GM13977 (cell line): ENCODE results near the gene ABHD15.

Experiments used
- DNase-seq: peaks from one replicate; pipeline ENCODE4 v3.0.0; 2012; ENCODE audit warnings: low spot score
- CTCF ChIP-seq: IDR thresholded peaks from 2 replicates; pipeline ENCODE4 v1.5.1; 2012; ENCODE audit warnings: mild to moderate bottlenecking, control low read depth; ENCODE audit not compliant: insufficient read depth; ENCODE audit errors: extremely low read depth, missing control alignments
- in situ Hi-C: fragments of 300-500 bp; cut with MboI; formaldehyde crosslinking; loops from one replicate; pipeline ENCODE4 v1.12.0; 2022; ENCODE audit warnings: low sequenced_read_pairs, low pct_unique_long_range_greater_than_20kb, mixed read lengths, inconsistent platforms; ENCODE audit not compliant: unreplicated experiment

Gene ABHD15

GRCh38 chr17:29524692-29525091 is 42.1 kb downstream of the ABHD15 start:
- no peak for DNase-seq
- in situ Hi-C loops: no loop called here
- TF ChIP-seq CTCF: no peak

GRCh38 chr17:29518359-29518758 is 48.5 kb downstream of the ABHD15 start:
- no peak for TF ChIP-seq CTCF
- in situ Hi-C loops: no loop called here
- no peak for DNase-seq

GRCh38 chr17:29514792-29515191 is 52.0 kb downstream of the ABHD15 start:
- no peak for DNase-seq
- no peak for TF ChIP-seq CTCF
- in situ Hi-C loops: no loop called here

- in situ Hi-C loops: no loop called here
- TF ChIP-seq CTCF: no peak
- DNase-seq: no peak
These were observed 55.9 kb downstream of the ABHD15 start for GRCh38 chr17:29510953-29511352.
